PC-9 (cell line): ENCODE measurements around the gene OR10D3. TPM values are rescaled to one million over a fixed set of nuclear protein-coding genes. Genes with fewer than 3 reads are reported as not detected.

Source experiments
- BruUV-seq: library from RNA; stranded (reverse); fragments of 400-500 nt; replicated peaks from 2 replicates; lab custom pipeline; 2021; lab: Mats Ljungman, UMichigan
- CTCF ChIA-PET: fragments of 300-600 bp; sonication (Branson Sonifier 250); formaldehyde crosslinking; loops from one replicate; lab custom pipeline; 2022; ENCODE audit warnings: antibody characterized with exemption; lab: Charles Lee
- POLR2A ChIA-PET: fragments of 300-600 bp; sonication (Branson Sonifier 250); formaldehyde crosslinking; loops from one replicate; lab custom pipeline; 2022; ENCODE audit warnings: antibody characterized with exemption; ENCODE audit not compliant: unreplicated experiment; lab: Charles Lee
- DNase-seq, 2 experiments: peaks; one replicate each; pipeline versions ENCODE4 v3.0.0 to v3.0.0-alpha.2; 2015 to 2022; ENCODE audit warnings: mixed read lengths in 1 of 2
- H2AFZ ChIP-seq: fragments of 200-600 bp; sonication (generic); 2 replicates; pipeline ENCODE4 v1.8.1; 2017; ENCODE audit warnings: antibody characterized with exemption
- H3F3A ChIP-seq: fragments of 200-600 bp; sonication (generic); 2 replicates; pipeline ENCODE4 v1.8.1; 2017; ENCODE audit warnings: antibody characterized with exemption, mild to moderate bottlenecking, low read depth; ENCODE audit not compliant: insufficient read depth
- H3K27ac ChIP-seq: fragments of 200-600 bp; sonication (generic); 2 replicates; pipeline ENCODE4 v1.6.1; 2016; ENCODE audit warnings: mixed run types
- H3K27me3 ChIP-seq: fragments of 200-600 bp; sonication (generic); 2 replicates; pipeline ENCODE4 v1.6.1; 2016; ENCODE audit warnings: low read depth, mixed run types; ENCODE audit not compliant: insufficient read depth
- H3K36me3 ChIP-seq: fragments of 200-600 bp; sonication (generic); 2 replicates; pipeline ENCODE4 v1.6.1; 2016; ENCODE audit warnings: low read depth, mixed run types
- H3K4me1 ChIP-seq: fragments of 200-600 bp; sonication (generic); replicated peaks from 2 replicates; pipeline ENCODE4 v1.6.1; 2016; ENCODE audit warnings: mixed run types; ENCODE audit not compliant: insufficient read depth
- H3K4me2 ChIP-seq: fragments of 200-600 bp; sonication (generic); 2 replicates; pipeline ENCODE4 v1.6.1; 2017; ENCODE audit warnings: mixed run types
- H3K4me3 ChIP-seq: fragments of 200-600 bp; sonication (generic); 2 replicates; pipeline ENCODE4 v1.6.1; 2016; ENCODE audit warnings: mixed run types
- H3K79me2 ChIP-seq: fragments of 200-600 bp; sonication (generic); 2 replicates; pipeline ENCODE4 v1.6.1; 2017; ENCODE audit warnings: low read depth, mixed run types
- H3K9me2 ChIP-seq: fragments of 200-600 bp; sonication (generic); 2 replicates; pipeline ENCODE4 v1.8.1; 2017; ENCODE audit warnings: mild to moderate bottlenecking; ENCODE audit not compliant: insufficient read depth
- H3K9me3 ChIP-seq: fragments of 200-600 bp; sonication (generic); 2 replicates; pipeline ENCODE4 v1.8.1; 2016; ENCODE audit warnings: low read depth; ENCODE audit not compliant: insufficient read depth
- H4K20me1 ChIP-seq: fragments of 200-600 bp; sonication (generic); 2 replicates; pipeline ENCODE4 v1.8.1; 2017; ENCODE audit not compliant: insufficient read depth
- EZH2 ChIP-seq: fragments of 200-600 bp; sonication (generic); IDR thresholded peaks from 2 replicates; pipeline ENCODE4 v1.8.0; 2017; ENCODE audit warnings: antibody characterized with exemption, low read depth
- intact Hi-C: fragments of 100-400 bp; cut with micrococcal nuclease; formaldehyde crosslinking; loops from one replicate; pipeline ENCODE4 v1.10.0; 2022; ENCODE audit not compliant: unreplicated experiment
- total RNA-seq: library from RNA; stranded (reverse); gene quantifications from 2 replicates; pipeline ENCODE4 v1.2.3, GENCODE V29; 2021
- TF ChIP-seq, protein P1 (sequence below): fragments of 200-600 bp; sonication (generic); conservative IDR thresholded peaks from 2 replicates; pipeline ENCODE4 v1.6.1; 2017; ENCODE audit warnings: mixed run types, antibody characterized with exemption, mild to moderate bottlenecking, moderate library complexity

The OR10D3 gene
- total RNA-seq, 1 experiment from 2014 or later = not detected

DNA sequence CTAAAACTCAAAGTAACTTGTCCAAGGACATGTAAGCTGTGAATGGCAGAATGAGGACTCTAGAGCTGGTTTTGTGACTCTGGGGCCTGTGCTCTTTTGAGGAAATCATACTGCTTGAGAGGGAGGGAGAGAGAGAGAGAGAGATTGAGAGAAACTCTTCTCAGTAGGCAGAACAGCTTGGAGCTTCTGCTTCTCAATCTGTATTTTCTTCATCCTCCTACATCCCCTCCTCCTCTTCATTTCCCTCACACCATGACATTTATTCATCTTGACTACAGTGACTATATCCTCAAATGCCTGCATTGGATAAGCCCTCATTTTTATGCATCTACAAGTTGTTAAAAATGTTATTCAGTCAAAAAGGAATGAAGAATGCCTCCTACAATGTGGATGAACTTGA lies 23.7 kb upstream of the OR10D3 start:
- Histone ChIP-seq H2AFZ (no peak overlapping the region), H4K20me1 (no peaks in the 10 kb centered on the region), H3K27ac (no peak overlapping the region), H3K79me2 (no peaks in the 10 kb centered on the region), H3K4me2 (no peak overlapping the region), H3K4me1 (no peaks in the 10 kb centered on the region), H3K9me2 (no peaks in the 10 kb centered on the region), H3F3A (no peaks in the 10 kb centered on the region), H3K36me3 (no peaks in the 10 kb centered on the region), H3K27me3 (peaks cover 10% of the 10 kb centered on the region; the same call in 1 of the 2 replicates), H3K9me3 (no peaks in the 10 kb centered on the region), H3K4me3 (no peak overlapping the region)
- no TSS peak for BruUV-seq
- POLR2A ChIA-PET = no interaction called here
- TF ChIP-seq EZH2 = no peak
- TF ChIP-seq, protein P1, sequence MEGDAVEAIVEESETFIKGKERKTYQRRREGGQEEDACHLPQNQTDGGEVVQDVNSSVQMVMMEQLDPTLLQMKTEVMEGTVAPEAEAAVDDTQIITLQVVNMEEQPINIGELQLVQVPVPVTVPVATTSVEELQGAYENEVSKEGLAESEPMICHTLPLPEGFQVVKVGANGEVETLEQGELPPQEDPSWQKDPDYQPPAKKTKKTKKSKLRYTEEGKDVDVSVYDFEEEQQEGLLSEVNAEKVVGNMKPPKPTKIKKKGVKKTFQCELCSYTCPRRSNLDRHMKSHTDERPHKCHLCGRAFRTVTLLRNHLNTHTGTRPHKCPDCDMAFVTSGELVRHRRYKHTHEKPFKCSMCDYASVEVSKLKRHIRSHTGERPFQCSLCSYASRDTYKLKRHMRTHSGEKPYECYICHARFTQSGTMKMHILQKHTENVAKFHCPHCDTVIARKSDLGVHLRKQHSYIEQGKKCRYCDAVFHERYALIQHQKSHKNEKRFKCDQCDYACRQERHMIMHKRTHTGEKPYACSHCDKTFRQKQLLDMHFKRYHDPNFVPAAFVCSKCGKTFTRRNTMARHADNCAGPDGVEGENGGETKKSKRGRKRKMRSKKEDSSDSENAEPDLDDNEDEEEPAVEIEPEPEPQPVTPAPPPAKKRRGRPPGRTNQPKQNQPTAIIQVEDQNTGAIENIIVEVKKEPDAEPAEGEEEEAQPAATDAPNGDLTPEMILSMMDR = no peak
- no peak for DNase-seq
- CTCF ChIA-PET = no interaction called here
- intact Hi-C loops = no loop called here

DNA sequence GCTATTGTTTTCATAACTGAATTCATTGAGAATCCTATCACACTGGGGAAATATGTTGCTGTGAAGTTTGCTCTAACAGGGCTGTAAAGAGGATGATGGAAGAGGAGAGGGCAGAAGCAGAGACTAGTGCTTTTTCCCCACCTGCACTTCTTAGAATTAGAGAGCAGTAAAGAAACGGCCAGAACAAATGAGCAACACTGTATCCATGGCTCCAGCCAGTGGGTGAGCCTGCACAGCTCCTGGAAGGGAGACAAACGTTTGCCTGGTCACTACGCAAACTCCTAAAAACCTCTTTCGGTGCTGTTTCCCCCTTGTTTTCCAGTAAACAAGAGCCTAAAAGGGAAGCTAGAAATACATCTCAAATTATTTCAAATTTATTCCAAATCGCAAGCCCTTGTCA lies 22.2 kb upstream of the OR10D3 start:
- no TSS peak for BruUV-seq
- Histone ChIP-seq H3K27me3 (peaks cover 10% of the 10 kb centered on the region; the same call in 1 of the 2 replicates), H3F3A (no peaks in the 10 kb centered on the region), H3K9me2 (no peaks in the 10 kb centered on the region), H3K4me3 (no peak overlapping the region), H3K79me2 (no peaks in the 10 kb centered on the region), H3K9me3 (no peaks in the 10 kb centered on the region), H3K4me1 (no peaks in the 10 kb centered on the region), H4K20me1 (no peaks in the 10 kb centered on the region), H3K27ac (no peak overlapping the region), H3K36me3 (no peaks in the 10 kb centered on the region), H2AFZ (no peak overlapping the region), H3K4me2 (no peak overlapping the region)
- TF ChIP-seq EZH2 = no peak
- TF ChIP-seq, protein P1 = no peak
- ChIA-PET POLR2A (no interaction called here), CTCF (no interaction called here)
- DNase-seq = no peak
- intact Hi-C loops = no loop called here

DNA sequence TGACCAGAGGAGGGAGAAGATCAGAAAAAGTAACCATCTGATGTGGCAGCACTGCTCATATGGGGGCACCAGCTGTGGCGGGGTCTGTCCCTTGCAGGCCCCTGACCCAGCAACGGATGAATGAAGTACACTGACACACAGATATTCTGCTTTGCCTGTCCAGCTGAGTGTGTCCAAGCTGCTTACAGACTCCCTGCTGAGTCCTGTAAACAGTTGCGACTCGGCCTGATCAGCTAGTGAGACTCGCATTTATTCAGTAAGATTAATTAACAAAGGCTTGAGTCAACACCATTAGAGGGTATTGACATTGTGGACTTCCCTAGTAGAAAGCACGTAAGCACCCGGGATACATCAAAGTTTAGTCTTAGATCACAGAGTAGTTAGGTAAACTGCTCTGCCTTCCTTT lies 15.3 kb upstream of the OR10D3 start:
- DNase-seq = no peak
- H3K4me1 ChIP-seq = no peaks in the 10 kb centered on the region
- no peaks in the 10 kb centered on the region for H3K27me3 ChIP-seq
- TF ChIP-seq EZH2 = no peak
- TF ChIP-seq, protein P1 = no peak
- no peaks in the 10 kb centered on the region for H3K9me2 ChIP-seq
- no peak overlapping the region for H3K27ac ChIP-seq
- no peak overlapping the region for H3K4me2 ChIP-seq
- no peak overlapping the region for H3K4me3 ChIP-seq
- no peaks in the 10 kb centered on the region for H3K9me3 ChIP-seq
- H4K20me1 ChIP-seq = no peaks in the 10 kb centered on the region; the same call in 1 of the 2 replicates
- no peaks in the 10 kb centered on the region for H3F3A ChIP-seq
- POLR2A ChIA-PET = no interaction called here
- no peak overlapping the region for H2AFZ ChIP-seq
- no TSS peak for BruUV-seq
- H3K79me2 ChIP-seq = no peaks in the 10 kb centered on the region
- CTCF ChIA-PET = interaction anchor here (0.6 kb wide), 1 partner anchor 1268 kb away, joined by 3 read pairs; no protein-coding TSS in a partner anchor
- intact Hi-C loops = no loop called here
- H3K36me3 ChIP-seq = no peaks in the 10 kb centered on the region
